Measurements from ENCODE around the gene TM9SF2. TPM values are rescaled to one million over a fixed set of nuclear protein-coding genes. Genes with fewer than 3 reads are reported as not detected.
"Not testable (repeated sequence)": the region's sequence is repeated elsewhere in the genome, so short reads cannot be mapped to it uniquely, and the experiment has no call there.

Gene TM9SF2
- total RNA-seq, 2 donors from 2014 or later = 92.9 to 107 TPM

DNA sequence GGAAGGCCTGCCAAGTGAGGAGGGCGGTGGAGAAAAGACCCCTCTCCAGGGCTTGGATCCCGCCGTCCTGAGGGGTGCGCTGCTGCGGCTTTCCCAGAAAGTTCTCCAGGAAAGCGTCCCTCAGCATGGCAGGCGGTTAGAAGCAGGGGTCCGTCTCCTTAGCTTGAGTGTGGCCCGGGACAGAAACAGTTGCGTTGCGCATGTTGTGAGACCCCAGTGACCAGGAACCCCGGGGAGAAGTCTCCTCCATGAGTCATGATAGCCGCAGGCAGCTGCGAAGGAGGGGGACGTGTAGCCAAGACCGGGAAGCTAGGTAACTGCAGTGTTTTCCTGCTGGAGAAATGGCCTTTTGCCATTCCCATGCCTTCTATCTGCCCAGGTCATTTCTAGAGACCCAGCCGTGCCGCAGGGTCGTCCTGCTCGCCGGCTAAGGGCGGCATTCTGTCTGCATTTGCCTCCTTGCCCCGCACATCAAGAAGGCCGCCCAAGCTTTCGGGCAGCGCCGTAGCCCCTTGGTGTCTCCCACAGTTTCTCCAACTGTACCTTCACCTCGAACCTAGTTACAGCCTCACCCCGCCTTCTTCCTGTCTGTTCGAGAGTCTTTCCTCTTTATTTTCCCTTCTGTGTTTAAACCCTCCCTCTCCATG lies 64.3 kb downstream of the TM9SF2 start:
- TF ChIP-seq, protein P1, sequence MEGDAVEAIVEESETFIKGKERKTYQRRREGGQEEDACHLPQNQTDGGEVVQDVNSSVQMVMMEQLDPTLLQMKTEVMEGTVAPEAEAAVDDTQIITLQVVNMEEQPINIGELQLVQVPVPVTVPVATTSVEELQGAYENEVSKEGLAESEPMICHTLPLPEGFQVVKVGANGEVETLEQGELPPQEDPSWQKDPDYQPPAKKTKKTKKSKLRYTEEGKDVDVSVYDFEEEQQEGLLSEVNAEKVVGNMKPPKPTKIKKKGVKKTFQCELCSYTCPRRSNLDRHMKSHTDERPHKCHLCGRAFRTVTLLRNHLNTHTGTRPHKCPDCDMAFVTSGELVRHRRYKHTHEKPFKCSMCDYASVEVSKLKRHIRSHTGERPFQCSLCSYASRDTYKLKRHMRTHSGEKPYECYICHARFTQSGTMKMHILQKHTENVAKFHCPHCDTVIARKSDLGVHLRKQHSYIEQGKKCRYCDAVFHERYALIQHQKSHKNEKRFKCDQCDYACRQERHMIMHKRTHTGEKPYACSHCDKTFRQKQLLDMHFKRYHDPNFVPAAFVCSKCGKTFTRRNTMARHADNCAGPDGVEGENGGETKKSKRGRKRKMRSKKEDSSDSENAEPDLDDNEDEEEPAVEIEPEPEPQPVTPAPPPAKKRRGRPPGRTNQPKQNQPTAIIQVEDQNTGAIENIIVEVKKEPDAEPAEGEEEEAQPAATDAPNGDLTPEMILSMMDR (IDR thresholded peaks at IDR 0.05) = no peak
- no peaks in the 10 kb centered on the region for H3K36me3 ChIP-seq
- H3K4me1 ChIP-seq (ENCODE audit: control insufficient read depth in 1 of 2, low read depth in 2 of 2) = no peaks in the 10 kb centered on the region
- ATAC-seq (ENCODE audit: insufficient number of reproducible peaks, low FRiP score, low read depth) (no peak), DNase-seq (ENCODE audit: low spot score) (no peak)
- H3K9me3 ChIP-seq = peaks cover 7% of the 10 kb centered on the region
- peak overlapping the region; percentile 18 for H3K4me3 ChIP-seq
- H3K27me3 ChIP-seq (replicated peaks; ENCODE audit: insufficient read depth) = no peaks in the 10 kb centered on the region
- no peak overlapping the region for H3K27ac ChIP-seq

DNA sequence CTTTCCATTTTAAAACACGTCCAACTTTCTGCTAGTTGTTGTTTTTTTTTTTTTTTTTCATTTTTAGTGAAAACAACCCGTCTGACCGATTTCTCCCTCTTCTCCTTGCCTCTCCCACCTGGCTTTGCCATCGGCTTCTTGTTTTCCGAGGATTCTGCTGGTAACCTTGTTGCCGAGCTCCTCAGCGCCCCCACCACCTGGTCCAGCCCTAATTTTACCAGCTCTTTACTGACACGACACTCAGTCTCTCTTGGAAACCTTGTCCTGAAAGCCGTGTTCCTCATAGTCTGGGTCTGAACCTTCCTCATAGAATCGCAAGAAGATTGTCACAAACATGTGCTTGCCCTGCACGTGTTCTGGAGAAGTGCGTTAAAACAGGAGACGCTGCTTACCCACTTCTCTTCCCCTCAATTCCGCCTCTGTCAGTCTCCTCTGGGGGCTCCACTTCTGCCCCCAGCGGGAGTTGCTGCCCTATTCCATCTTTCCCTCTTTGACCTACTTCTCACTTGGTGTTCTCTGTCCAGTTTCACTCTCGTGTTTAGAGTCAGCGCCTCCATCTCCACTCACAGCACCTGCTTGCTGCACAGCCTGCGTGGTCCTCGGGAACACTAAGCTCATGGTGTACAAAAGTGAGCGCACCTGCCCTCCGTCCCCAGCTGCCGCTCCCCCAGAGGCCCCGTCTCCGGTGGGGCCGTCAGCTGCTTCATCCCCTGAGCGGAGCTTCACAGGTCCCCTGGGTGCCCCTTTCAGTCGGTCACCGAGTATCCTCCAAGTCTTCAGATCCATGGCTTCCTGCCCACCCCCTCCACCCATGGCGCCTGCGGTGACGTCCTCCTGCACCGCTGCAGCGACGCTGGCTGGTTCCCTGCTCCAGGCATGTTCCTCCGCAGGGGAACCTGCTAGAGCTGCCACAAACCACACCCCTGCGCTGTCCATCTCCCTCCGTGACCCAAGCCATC lies 65.1 kb downstream of the TM9SF2 start:
- TF ChIP-seq, protein P1 (IDR thresholded peaks at IDR 0.05) = no peak
- Histone ChIP-seq H3K27ac (no peak overlapping the region), H3K4me3 (peak overlapping the region; percentile 18), H3K36me3 (no peaks in the 10 kb centered on the region), H3K4me1 (ENCODE audit: control insufficient read depth in 1 of 2, low read depth in 2 of 2) (no peaks in the 10 kb centered on the region), H3K9me3 (peaks cover 7% of the 10 kb centered on the region), H3K27me3 (replicated peaks; ENCODE audit: insufficient read depth) (no peaks in the 10 kb centered on the region)
- ATAC-seq (ENCODE audit: insufficient number of reproducible peaks, low FRiP score, low read depth) = no peak
- DNase-seq (ENCODE audit: low spot score) = no peak

DNA sequence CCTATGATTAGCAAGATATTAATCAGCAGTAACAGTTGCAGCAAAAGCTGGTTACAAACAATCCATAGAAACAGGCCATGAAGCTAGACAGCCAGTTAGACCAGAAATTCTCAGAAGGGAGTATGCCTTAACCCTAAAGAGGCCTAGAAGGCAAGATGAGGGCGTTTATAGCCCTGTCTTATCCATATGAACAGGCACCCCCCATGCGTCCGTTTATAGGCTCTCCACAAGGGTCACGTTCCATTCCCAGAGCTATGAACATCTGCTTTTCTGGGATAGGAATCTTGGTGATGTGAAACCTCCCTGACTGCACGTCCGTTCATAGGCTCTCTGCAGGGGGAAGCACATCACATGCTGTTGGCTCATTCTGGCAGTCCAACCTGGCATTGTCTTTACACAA lies 67.6 kb downstream of the TM9SF2 start:
- H3K9me3 ChIP-seq = not testable (repeated sequence)

DNA sequence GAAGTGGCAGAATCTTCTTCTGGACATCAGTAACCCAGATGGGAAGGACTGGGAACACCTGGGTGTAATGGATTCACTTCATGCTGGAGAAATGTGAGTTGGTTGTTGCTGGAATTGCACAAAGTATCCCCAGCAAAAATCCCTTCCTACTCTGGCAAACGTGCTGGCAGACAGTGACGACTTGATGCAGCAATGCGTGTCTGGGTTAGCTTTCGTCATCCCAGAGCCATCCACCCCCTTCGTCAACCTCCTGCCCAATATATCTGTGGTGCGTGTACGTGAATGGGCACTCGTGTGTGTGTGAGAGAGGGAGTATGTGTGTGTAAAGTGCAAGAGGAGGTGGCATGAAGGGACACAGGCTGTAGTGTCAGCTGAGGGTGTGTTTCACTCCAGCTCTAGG lies 70.9 kb downstream of the TM9SF2 start:
- no peak overlapping the region for H3K4me3 ChIP-seq
- H3K27ac ChIP-seq = no peak overlapping the region
- no peaks in the 10 kb centered on the region for H3K27me3 ChIP-seq (replicated peaks; ENCODE audit: insufficient read depth)
- DNase-seq (ENCODE audit: low spot score) = no peak
- H3K36me3 ChIP-seq = no peaks in the 10 kb centered on the region
- peaks cover 7% of the 10 kb centered on the region for H3K9me3 ChIP-seq
- no peak for ATAC-seq (ENCODE audit: insufficient number of reproducible peaks, low FRiP score, low read depth)
- TF ChIP-seq, protein P1 (IDR thresholded peaks at IDR 0.05) = no peak
- no peaks in the 10 kb centered on the region for H3K4me1 ChIP-seq (ENCODE audit: control insufficient read depth in 1 of 2, low read depth in 2 of 2)

More for the DNA sequence above, 67.6 kb downstream of the TM9SF2 start:
- ATAC-seq (ENCODE audit: insufficient number of reproducible peaks, low FRiP score, low read depth); H3K27me3 ChIP-seq (replicated peaks; ENCODE audit: insufficient read depth); H3K27ac ChIP-seq; H3K4me1 ChIP-seq (ENCODE audit: control insufficient read depth in 1 of 2, low read depth in 2 of 2); DNase-seq (ENCODE audit: low spot score); H3K4me3 ChIP-seq; H3K36me3 ChIP-seq: not testable (repeated sequence)

DNA sequence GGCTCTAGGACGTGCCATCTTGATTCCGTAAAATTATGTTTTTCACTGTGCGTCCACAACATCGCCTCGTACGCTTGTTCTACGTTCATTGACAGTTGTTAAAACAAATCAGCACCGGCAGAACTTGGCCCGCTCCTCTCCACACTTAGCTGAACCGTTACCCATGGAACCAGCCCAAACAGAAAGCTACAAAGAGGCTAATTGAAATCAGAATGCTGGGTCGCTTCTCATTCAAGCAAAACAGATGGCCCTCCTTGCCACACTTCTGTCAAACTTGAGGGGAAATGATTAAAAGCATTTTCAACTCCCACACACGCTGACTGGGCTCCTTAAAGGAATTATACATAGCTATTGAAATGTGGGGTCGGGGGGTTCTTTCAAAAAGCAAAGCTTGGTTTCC lies 71.6 kb downstream of the TM9SF2 start:
- H3K36me3 ChIP-seq = no peaks in the 10 kb centered on the region
- H3K27ac ChIP-seq = no peak overlapping the region
- H3K27me3 ChIP-seq (replicated peaks; ENCODE audit: insufficient read depth) = no peaks in the 10 kb centered on the region
- no peak for DNase-seq (ENCODE audit: low spot score)
- TF ChIP-seq, protein P1 (IDR thresholded peaks at IDR 0.05) = no peak
- ATAC-seq (ENCODE audit: insufficient number of reproducible peaks, low FRiP score, low read depth) = no peak
- no peaks in the 10 kb centered on the region for H3K4me1 ChIP-seq (ENCODE audit: control insufficient read depth in 1 of 2, low read depth in 2 of 2)
- H3K9me3 ChIP-seq = peaks cover 7% of the 10 kb centered on the region
- H3K4me3 ChIP-seq = no peak overlapping the region
